GM12872 (cell line): ENCODE results near the gene SLC25A29.

ENCODE experiments used
- CTCF ChIP-seq: IDR thresholded peaks from 3 replicates; pipeline ENCODE4 v1.5.1; 2011; ENCODE audit warnings: low read depth, mild to moderate bottlenecking, low read length, moderate library complexity; ENCODE audit not compliant: insufficient read depth

Gene SLC25A29

GRCh38 chr14:100312877-100313400 is 6.7 kb upstream of the SLC25A29 start:
- TF ChIP-seq CTCF: no peak

GRCh38 chr14:100309028-100309737 is 2.9 kb upstream of the SLC25A29 start:
- TF ChIP-seq CTCF: no peak

- TF ChIP-seq CTCF: no peak
These were observed 1.7 kb upstream of the SLC25A29 start for GRCh38 chr14:100307766-100308426.

DNA sequence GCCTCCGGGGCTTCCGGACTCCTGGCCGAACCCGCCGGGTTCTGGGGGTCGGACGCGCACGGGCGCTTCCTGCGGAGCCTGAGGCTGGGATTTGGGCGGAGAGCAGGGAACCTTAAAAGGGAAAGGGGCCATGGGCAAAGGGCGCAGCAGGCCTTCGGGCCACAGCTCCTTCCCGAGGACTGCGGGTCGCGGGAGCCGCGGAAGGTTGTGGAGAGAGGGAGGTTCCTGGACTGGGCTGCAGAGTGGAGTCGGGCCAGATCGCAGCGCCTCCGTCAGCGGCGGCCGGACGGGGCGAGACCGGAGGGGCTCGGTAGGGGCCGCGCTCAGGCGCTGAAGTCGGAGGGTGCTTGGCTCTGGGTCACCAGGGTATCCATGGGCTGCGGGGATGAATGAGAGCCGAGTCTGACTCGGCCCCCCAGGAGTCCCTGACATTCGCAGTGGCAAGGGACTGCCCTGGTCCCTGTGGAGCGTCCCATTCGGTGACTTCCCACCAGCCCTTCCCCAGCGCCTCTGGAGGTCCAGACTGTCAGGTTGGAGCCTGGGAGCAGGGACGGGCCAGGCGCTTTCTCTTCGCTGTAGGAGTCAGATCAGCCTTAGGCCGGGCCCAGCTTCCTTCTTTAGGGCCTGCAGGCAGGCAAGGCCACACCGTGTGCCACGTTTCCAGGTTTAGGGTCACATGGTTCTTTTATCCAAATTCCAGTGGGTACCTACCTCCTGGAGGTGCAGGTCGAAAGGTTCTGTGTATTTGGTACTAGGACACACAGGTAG is 938 bp upstream of the SLC25A29 start:
- TF ChIP-seq CTCF: no peak

DNA sequence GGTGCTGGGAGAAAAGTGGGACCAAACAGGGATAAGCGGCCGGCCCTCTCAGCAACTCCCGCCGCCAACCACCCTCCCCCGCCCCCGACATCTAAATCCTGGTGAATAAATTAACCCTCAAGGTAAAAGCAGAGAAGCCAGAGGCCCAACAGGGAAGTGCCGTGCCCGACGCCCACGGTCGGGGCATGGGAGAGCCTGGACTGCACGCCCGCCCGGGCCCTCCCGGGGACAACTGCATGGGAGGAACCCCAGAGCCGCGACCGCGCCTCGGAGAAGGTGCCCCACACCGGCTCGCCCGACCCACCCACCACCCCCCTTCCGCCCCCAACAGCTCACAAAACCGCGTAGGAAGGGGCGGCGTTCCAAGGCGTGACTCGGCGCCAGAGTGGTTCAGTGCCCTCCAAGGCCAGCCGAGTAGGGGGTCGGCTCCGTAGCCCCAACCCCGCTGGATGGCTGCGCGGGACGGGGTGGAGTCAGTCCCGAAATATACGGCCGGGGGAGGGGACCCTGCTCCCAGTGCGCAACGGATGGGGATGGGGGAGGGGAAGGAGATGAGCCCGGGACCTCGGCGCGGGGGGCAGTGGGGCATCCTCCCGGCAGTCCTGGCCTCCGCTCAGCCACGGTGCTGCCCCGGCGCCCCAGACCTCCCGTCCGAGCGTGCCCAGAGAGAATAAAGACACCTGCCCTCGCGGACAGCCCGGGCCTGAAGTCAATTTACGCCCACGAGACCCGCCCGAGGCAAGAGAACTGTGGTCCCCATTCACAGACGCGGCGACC is 732 bp downstream of the SLC25A29 start:
- no peak for TF ChIP-seq CTCF

DNA sequence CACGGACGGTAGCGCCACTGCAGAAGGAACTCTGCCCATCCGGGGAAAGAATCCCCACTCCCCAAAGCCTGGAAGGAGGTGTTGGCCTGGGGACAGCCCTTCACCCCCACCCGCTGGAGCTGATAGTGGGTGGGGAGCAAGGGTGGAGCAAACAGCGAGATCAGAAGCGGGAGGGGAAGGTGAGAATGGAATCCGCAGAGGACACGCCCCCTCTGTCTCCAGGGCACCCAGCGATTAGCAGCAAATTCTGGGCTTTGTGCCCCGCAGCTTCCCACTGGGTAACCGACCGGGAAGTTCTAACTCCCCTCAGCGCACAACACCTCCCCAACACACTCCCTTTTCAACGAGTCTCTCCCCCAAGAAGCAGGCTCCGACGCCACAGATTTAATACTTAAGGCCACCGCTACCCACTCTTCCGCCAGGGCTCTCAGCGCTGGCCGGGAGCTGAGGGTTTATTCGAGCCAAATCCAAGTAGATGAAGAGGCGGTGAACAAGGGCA is 1.4 kb downstream of the SLC25A29 start:
- no peak for TF ChIP-seq CTCF
